K562 (cell line): ENCODE results near the gene GFOD1. TPM values are rescaled to one million over a fixed set of nuclear protein-coding genes. Genes with fewer than 3 reads are reported as not detected.
A peak's percentile ranks its signal among the peaks of the same experiment; 100 is the strongest.

Experiments used
- BACH1 ChIP-seq: fragments of 200-800 bp; sonication (Bioruptor generic); IDR thresholded peaks from 2 replicates; pipeline ENCODE4 v1.6.1; 2016; ENCODE audit warnings: missing genetic modification characterization, missing compliant biosample characterization
- CBX2 ChIP-seq: fragments of 200-600 bp; sonication (generic); IDR thresholded peaks from one replicate; pipeline ENCODE4 v1.6.1; 2012; ENCODE audit warnings: mild to moderate bottlenecking, low read length, inconsistent platforms; ENCODE audit not compliant: insufficient read depth, poor library complexity, severe bottlenecking
- CCAR2 ChIP-seq: fragments of 200-400 bp; formaldehyde crosslinking; IDR thresholded peaks from 2 replicates; pipeline ENCODE4 v1.6.1; 2017; ENCODE audit warnings: mild to moderate bottlenecking, low read depth, low read length
- CXXC5 ChIP-seq: fragments of 250-450 bp; sonication (Bioruptor Pico); IDR thresholded peaks from 2 replicates; pipeline ENCODE4 v1.8.0; 2022; ENCODE audit warnings: inconsistent platforms, mild to moderate bottlenecking, moderate library complexity
- ESRRA ChIP-seq: fragments of 450-650 bp; IDR thresholded peaks from 2 replicates; pipeline ENCODE4 v1.6.1; 2014; ENCODE audit warnings: low read depth, mild to moderate bottlenecking, moderate library complexity, borderline replicate concordance
- EWSR1 ChIP-seq: fragments of 450-650 bp; IDR thresholded peaks from 2 replicates; pipeline ENCODE4 v1.6.1; 2018; ENCODE audit warnings: borderline replicate concordance, mild to moderate bottlenecking, low read depth, moderate library complexity; ENCODE audit not compliant: partially characterized antibody
- FOSL1 ChIP-seq: fragments of 200-800 bp; sonication (Bioruptor generic); conservative IDR thresholded peaks from 2 replicates; pipeline ENCODE4 v1.6.1; 2016; ENCODE audit warnings: missing genetic modification characterization, missing compliant biosample characterization
- NEUROD1 ChIP-seq: fragments of 150-350 bp; IDR thresholded peaks from 2 replicates; pipeline ENCODE4 v1.6.1; 2014; ENCODE audit warnings: borderline replicate concordance, low read length, low read depth; ENCODE audit not compliant: partially characterized antibody
- NR3C1 ChIP-seq: sonication (generic); formaldehyde crosslinking; IDR thresholded peaks from 2 replicates; pipeline ENCODE4 v1.8.1; 2022; ENCODE audit warnings: missing genetic modification reagents
- SIRT6 ChIP-seq: IDR thresholded peaks from one replicate; pipeline ENCODE4 v1.6.1; 2012; ENCODE audit warnings: low read depth, mild to moderate bottlenecking, control low read depth, inconsistent platforms, low read length, moderate library complexity
- SRSF1 ChIP-seq: fragments of 200-400 bp; formaldehyde crosslinking; IDR thresholded peaks from 2 replicates; pipeline ENCODE4 v1.6.1; 2017; ENCODE audit warnings: mild to moderate bottlenecking, low read depth, low read length, moderate library complexity
- SRSF7 ChIP-seq: fragments of 200-400 bp; formaldehyde crosslinking; optimal IDR thresholded peaks from 2 replicates; pipeline ENCODE3; 2017; ENCODE audit warnings: mild to moderate bottlenecking, low read depth, low read length
- TCFL5 ChIP-seq: fragments of 250-450 bp; sonication (Bioruptor Pico); conservative IDR thresholded peaks from 2 replicates; pipeline ENCODE4 v1.6.1; 2021; ENCODE audit warnings: mild to moderate bottlenecking, moderate library complexity, matching md5 sums
- XRCC3 ChIP-seq: fragments of 450-650 bp; IDR thresholded peaks from 2 replicates; pipeline ENCODE4 v1.6.1; 2017; ENCODE audit warnings: mild to moderate bottlenecking, moderate library complexity
- ZNF436 ChIP-seq: fragments of 250-450, 450-650 bp; sonication (Bioruptor Pico); formaldehyde crosslinking; IDR thresholded peaks from 2 replicates; pipeline ENCODE4 v1.7.0; 2020; ENCODE audit warnings: mild to moderate bottlenecking
- ZNF444 ChIP-seq: fragments of 250-450 bp; sonication (Bioruptor Pico); IDR thresholded peaks from 2 replicates; pipeline ENCODE4 v1.4.0; 2020; ENCODE audit warnings: mild to moderate bottlenecking, moderate library complexity
- polyA plus RNA-seq, 8 experiments: library from polyadenylated mRNA; depleted of rRNA in 4 of 8; stranded (reverse) in 5 of 8; unstranded in 3 of 8; fragments of >200 nt; fragmentation: Nextera tagmentation in 2 of 8; fragmentation: Illumina TruSeq in 1 of 8; extraction: Ambion mirVana in 2 of 8; extraction: Trizol in 1 of 8; gene quantifications; 2 replicates each; pipeline versions ENCODE4 v1.2.1 to v1.2.3, GENCODE V29; 2011 to 2014; ENCODE audit warnings: inconsistent platforms in 1 of 8, missing spikeins in 1 of 8
- total RNA-seq, 7 experiments: library from RNA; depleted of rRNA in 6 of 7; stranded (reverse); fragments of >200 nt in 6 of 7; fragmentation: Illumina TruSeq in 2 of 7; extraction: Trizol in 2 of 7; gene quantifications; 2 replicates each; pipeline versions ENCODE4 v1.2.1 to v1.2.3, GENCODE V29; 2011 to 2021; ENCODE audit warnings: low replicate concordance in 1 of 7
- TF ChIP-seq, protein P1 (sequence below), 2 experiments: fragments of 450-650 bp; conservative IDR thresholded peaks; 2 replicates each; pipeline ENCODE4 v1.6.1; 2017; ENCODE audit warnings: mild to moderate bottlenecking in 2 of 2, moderate library complexity in 2 of 2
- TF ChIP-seq, protein P2 (sequence below): fragments of 450-650 bp; IDR thresholded peaks from 2 replicates; pipeline ENCODE4 v1.6.1; 2016
- TF ChIP-seq, protein P3 (sequence below): fragments of 250-450 bp; sonication (Bioruptor Pico); IDR thresholded peaks from 2 replicates; pipeline ENCODE4 v1.5.0; 2021
- TF ChIP-seq, protein P4 (sequence below): fragments of 450-650 bp; formaldehyde crosslinking; IDR thresholded peaks from 2 replicates; pipeline ENCODE4 v1.4.0; 2022; ENCODE audit warnings: missing genetic modification characterization
- TF ChIP-seq, protein P5 (sequence below): fragments of 450-650 bp; IDR thresholded peaks from 2 replicates; pipeline ENCODE4 v1.6.1; 2016; ENCODE audit warnings: missing biosample characterization, missing genetic modification characterization

The GFOD1 gene
- total and polyA plus RNA-seq, 9 of the 15 experiments (the other 6 are each of a cell fraction or from before 2014, with no cell fraction given), result 3.8 to 12.0 (median 8.2) TPM

DNA sequence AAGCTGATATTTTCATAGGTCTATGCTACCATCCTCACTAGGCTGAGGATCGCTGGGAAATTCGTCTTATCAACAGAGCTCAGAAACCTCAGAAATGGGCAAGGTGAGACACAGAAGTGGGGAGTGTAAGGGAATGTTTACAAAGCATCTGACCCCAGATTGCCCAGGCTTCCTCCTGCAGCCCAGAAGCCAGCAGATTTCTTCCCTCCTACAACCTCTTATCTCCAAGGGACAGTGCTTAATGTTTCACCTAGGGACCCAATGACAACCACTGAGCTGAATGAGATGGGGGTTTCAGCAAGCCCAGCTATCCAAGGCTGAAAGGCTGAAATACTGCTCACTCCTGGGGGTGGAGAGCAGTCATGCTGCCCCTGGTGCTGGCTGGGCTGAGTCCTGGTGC lies 106.6 kb downstream of the GFOD1 start (continued):
- TF ChIP-seq, protein P1, sequence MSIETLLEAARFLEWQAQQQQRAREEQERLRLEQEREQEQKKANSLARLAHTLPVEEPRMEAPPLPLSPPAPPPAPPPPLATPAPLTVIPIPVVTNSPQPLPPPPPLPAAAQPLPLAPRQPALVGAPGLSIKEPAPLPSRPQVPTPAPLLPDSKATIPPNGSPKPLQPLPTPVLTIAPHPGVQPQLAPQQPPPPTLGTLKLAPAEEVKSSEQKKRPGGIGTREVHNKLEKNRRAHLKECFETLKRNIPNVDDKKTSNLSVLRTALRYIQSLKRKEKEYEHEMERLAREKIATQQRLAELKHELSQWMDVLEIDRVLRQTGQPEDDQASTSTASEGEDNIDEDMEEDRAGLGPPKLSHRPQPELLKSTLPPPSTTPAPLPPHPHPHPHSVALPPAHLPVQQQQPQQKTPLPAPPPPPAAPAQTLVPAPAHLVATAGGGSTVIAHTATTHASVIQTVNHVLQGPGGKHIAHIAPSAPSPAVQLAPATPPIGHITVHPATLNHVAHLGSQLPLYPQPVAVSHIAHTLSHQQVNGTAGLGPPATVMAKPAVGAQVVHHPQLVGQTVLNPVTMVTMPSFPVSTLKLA (conservative IDR thresholded peaks at IDR 0.05), result peak in 1 of 2 experiments; percentile 63; a peak in 2 of 4 replicates
- TF ChIP-seq, protein P2, sequence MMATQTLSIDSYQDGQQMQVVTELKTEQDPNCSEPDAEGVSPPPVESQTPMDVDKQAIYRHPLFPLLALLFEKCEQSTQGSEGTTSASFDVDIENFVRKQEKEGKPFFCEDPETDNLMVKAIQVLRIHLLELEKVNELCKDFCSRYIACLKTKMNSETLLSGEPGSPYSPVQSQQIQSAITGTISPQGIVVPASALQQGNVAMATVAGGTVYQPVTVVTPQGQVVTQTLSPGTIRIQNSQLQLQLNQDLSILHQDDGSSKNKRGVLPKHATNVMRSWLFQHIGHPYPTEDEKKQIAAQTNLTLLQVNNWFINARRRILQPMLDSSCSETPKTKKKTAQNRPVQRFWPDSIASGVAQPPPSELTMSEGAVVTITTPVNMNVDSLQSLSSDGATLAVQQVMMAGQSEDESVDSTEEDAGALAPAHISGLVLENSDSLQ, result no peak
- TF ChIP-seq SIRT6 (no peak), SRSF1 (no peak), EWSR1 (no peak), SRSF7 (no peak), ESRRA (peak; percentile 51; the same call in 1 of the 2 replicates), NR3C1 (CRISPR knock-in tag) (no peak), CXXC5 (CRISPR knock-in tag) (peak; percentile 65), NEUROD1 (peak; percentile 11), CBX2 (no peak), ZNF444 (CRISPR knock-in tag) (no peak), BACH1 (tag) (no peak), ZNF436 (CRISPR knock-in tag) (no peak), TCFL5 (CRISPR knock-in tag) (no peak), FOSL1 (tag) (peak; percentile 49; the same call in 1 of the 2 replicates), CCAR2 (no peak), XRCC3 (no peak)
- TF ChIP-seq, protein P3, sequence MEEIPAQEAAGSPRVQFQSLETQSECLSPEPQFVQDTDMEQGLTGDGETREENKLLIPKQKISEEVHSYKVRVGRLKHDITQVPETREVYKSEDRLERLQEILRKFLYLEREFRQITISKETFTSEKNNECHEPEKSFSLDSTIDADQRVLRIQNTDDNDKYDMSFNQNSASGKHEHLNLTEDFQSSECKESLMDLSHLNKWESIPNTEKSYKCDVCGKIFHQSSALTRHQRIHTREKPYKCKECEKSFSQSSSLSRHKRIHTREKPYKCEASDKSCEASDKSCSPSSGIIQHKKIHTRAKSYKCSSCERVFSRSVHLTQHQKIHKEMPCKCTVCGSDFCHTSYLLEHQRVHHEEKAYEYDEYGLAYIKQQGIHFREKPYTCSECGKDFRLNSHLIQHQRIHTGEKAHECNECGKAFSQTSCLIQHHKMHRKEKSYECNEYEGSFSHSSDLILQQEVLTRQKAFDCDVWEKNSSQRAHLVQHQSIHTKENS (CRISPR knock-in tag), result no peak
- TF ChIP-seq, protein P4, sequence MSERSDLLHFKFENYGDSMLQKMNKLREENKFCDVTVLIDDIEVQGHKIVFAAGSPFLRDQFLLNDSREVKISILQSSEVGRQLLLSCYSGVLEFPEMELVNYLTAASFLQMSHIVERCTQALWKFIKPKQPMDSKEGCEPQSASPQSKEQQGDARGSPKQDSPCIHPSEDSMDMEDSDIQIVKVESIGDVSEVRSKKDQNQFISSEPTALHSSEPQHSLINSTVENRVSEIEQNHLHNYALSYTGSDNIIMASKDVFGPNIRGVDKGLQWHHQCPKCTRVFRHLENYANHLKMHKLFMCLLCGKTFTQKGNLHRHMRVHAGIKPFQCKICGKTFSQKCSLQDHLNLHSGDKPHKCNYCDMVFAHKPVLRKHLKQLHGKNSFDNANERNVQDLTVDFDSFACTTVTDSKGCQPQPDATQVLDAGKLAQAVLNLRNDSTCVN (CRISPR knock-in tag), result no peak
- TF ChIP-seq, protein P5, sequence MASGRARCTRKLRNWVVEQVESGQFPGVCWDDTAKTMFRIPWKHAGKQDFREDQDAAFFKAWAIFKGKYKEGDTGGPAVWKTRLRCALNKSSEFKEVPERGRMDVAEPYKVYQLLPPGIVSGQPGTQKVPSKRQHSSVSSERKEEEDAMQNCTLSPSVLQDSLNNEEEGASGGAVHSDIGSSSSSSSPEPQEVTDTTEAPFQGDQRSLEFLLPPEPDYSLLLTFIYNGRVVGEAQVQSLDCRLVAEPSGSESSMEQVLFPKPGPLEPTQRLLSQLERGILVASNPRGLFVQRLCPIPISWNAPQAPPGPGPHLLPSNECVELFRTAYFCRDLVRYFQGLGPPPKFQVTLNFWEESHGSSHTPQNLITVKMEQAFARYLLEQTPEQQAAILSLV (tag), result no peak
